Measurements from ENCODE around the gene OGFOD3. TPM values are rescaled to one million over a fixed set of nuclear protein-coding genes. Genes with fewer than 3 reads are reported as not detected.

OGFOD3 gene
- total RNA-seq, 1 donor from 2014 or later = 19.9 TPM

DNA sequence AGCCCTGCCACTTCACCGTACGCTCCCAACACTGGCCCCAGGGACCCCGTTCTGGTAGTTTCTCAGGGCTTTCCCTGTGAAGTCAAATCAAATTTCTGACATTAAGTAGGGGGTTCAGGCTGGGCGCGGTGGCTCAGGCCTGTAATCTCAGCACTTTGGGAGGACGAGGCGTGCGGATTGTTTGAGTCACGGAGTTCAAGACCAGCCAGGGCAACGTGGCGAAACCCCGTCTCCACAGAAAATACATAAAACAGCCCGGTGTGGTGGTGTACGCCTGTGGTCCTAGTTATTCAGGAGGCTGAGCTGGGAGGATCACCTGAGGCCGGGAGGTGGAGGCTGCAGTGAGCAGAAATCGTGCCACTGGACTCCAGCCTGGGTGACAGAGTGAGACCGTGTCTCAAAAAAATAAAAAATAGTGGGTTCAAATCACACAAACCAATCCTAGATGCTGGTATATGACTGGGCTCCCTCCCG lies 31.5 kb upstream of the OGFOD3 start:
- DNase-seq (ENCODE audit: low spot score) = no peak
- TF ChIP-seq, protein P1, sequence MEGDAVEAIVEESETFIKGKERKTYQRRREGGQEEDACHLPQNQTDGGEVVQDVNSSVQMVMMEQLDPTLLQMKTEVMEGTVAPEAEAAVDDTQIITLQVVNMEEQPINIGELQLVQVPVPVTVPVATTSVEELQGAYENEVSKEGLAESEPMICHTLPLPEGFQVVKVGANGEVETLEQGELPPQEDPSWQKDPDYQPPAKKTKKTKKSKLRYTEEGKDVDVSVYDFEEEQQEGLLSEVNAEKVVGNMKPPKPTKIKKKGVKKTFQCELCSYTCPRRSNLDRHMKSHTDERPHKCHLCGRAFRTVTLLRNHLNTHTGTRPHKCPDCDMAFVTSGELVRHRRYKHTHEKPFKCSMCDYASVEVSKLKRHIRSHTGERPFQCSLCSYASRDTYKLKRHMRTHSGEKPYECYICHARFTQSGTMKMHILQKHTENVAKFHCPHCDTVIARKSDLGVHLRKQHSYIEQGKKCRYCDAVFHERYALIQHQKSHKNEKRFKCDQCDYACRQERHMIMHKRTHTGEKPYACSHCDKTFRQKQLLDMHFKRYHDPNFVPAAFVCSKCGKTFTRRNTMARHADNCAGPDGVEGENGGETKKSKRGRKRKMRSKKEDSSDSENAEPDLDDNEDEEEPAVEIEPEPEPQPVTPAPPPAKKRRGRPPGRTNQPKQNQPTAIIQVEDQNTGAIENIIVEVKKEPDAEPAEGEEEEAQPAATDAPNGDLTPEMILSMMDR (IDR thresholded peaks at IDR 0.05) = no peak
- H3K4me3 Mint-ChIP-seq (ENCODE audit: unreplicated experiment) = peak overlapping the region; percentile 81
- no peaks in the 10 kb centered on the region for H3K27me3 Mint-ChIP-seq (ENCODE audit: low read depth)
- no peaks in the 10 kb centered on the region for H3K36me3 Mint-ChIP-seq (ENCODE audit: low read depth)
- no peaks in the 10 kb centered on the region for H3K9me3 Mint-ChIP-seq (ENCODE audit: low read depth)
- peaks cover 21% of the 10 kb centered on the region for H3K4me1 Mint-ChIP-seq (ENCODE audit: low read depth)
- H3K27ac Mint-ChIP-seq (ENCODE audit: unreplicated experiment) = peak overlapping the region; percentile 36

DNA sequence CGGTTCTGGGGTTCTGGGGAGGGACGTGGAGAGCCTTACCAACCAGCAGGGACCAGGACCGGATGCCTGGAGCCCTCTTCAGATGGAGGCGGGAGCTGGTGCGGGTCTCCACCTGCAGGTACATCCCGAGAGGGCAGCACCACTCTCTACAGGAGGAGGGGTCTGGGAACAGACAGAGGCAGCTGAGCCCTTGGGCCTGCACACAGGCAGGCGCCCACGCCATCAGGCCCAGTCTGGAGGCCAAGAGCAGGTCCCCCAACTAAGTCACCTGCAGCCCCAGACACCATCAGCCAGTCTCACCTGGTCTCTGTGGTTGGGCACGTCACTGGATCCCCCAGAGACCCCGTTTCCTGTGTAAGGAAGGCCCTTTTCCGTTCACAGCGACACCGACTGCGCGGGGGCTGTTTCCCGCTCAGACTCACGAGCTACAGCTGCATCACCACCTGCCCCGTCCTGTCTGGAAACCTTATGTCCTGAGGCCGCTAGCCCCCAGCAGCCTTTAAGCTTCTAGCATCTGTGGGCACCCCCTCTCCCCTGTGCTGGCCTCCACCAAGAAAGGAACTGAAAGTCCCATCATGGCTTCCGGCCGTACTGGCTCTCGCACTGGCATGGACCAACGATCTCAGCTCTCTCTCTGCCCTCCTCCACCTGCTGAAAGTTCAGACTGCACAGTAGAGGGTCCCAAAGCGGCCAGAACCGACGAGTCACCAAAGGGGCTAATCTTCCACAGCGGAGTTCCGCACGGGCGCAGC lies 30.9 kb upstream of the OGFOD3 start:
- Mint-ChIP-seq H3K4me3 (ENCODE audit: unreplicated experiment) (peak overlapping the region; percentile 81), H3K27me3 (ENCODE audit: low read depth) (no peaks in the 10 kb centered on the region), H3K36me3 (ENCODE audit: low read depth) (no peaks in the 10 kb centered on the region), H3K4me1 (ENCODE audit: low read depth) (peaks cover 21% of the 10 kb centered on the region), H3K9me3 (ENCODE audit: low read depth) (no peaks in the 10 kb centered on the region), H3K27ac (ENCODE audit: unreplicated experiment) (no peak overlapping the region)
- TF ChIP-seq, protein P1 (IDR thresholded peaks at IDR 0.05) = no peak
- DNase-seq (ENCODE audit: low spot score) = no peak

DNA sequence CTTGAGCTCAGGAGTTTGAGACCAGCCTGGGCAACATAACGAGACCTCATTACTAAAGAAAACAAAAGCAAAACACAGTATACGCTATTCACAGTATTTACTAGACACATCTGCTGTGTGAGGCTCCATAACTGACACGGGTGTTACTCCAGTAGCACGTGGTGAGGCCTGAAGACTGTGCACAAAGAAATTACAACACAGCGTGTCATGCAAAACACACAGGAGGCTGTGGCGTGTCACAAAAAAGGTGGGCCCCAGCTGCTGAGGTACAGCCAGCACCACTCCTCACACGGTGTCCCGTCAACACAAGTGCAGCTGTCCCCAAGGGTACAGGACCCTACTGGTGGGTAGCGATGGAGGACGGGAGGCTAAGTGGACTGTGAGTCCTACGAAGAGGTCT lies 29.5 kb upstream of the OGFOD3 start:
- TF ChIP-seq, protein P1 (IDR thresholded peaks at IDR 0.05) = no peak
- no peak for DNase-seq (ENCODE audit: low spot score)
- H3K4me1 Mint-ChIP-seq (ENCODE audit: low read depth) = peaks cover 21% of the 10 kb centered on the region
- no peaks in the 10 kb centered on the region for H3K27me3 Mint-ChIP-seq (ENCODE audit: low read depth)
- H3K27ac Mint-ChIP-seq (ENCODE audit: unreplicated experiment) = no peak overlapping the region
- H3K9me3 Mint-ChIP-seq (ENCODE audit: low read depth) = no peaks in the 10 kb centered on the region
- H3K36me3 Mint-ChIP-seq (ENCODE audit: low read depth) = no peaks in the 10 kb centered on the region
- H3K4me3 Mint-ChIP-seq (ENCODE audit: unreplicated experiment) = no peak overlapping the region

DNA sequence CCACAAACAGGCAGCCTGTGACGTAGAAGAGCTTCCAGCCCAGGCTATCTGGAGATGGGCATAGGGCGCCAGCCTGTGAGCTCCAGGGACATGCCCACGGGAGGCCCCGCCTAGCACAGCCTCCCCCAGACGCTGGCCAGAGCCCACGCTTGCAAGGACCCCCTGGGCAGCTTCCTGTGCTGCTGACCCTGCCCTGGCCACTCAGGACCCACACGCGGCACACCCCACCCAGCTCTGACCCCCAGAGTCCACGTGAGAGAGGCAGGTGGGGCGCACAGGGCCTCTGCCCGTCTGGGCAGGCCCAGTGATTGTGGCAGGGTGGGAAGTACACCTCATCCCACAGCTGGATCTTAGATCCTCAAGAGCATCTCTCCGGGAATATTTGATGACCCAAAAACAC lies 28.3 kb upstream of the OGFOD3 start:
- Mint-ChIP-seq H3K27me3 (ENCODE audit: low read depth) (no peaks in the 10 kb centered on the region), H3K27ac (ENCODE audit: unreplicated experiment) (no peak overlapping the region)
- TF ChIP-seq, protein P1 (IDR thresholded peaks at IDR 0.05) = no peak

DNA sequence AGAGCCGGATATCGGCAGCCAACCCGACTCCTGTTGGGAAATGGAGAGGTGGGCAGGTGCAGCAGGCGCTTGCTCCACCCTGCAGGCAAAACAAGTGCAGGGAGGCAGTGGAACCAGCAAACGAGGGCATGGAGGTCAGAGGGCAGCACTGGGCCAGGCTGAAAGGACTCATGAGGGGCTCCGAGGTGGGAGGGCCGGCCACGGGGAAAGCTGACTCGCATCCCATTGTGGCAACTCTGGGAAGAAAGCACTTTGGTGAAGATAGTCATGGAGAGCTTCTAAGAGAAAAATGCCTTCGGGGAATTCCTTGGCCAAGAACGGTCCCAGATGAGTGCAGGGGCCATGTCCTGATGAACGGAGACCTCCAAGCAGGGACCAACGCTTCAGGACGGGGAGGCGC lies 27.7 kb upstream of the OGFOD3 start:
- H3K9me3 Mint-ChIP-seq (ENCODE audit: low read depth) = no peaks in the 10 kb centered on the region
- TF ChIP-seq, protein P1 (IDR thresholded peaks at IDR 0.05) = no peak
- no peaks in the 10 kb centered on the region for H3K27me3 Mint-ChIP-seq (ENCODE audit: low read depth)
- H3K36me3 Mint-ChIP-seq (ENCODE audit: low read depth) = no peaks in the 10 kb centered on the region
- no peak overlapping the region for H3K4me3 Mint-ChIP-seq (ENCODE audit: unreplicated experiment)
- H3K27ac Mint-ChIP-seq (ENCODE audit: unreplicated experiment) = no peak overlapping the region
- H3K4me1 Mint-ChIP-seq (ENCODE audit: low read depth) = peaks cover 16% of the 10 kb centered on the region
- no peak for DNase-seq (ENCODE audit: low spot score)

More for the DNA sequence above, 28.3 kb upstream of the OGFOD3 start:
- Mint-ChIP-seq H3K36me3 (ENCODE audit: low read depth) (no peaks in the 10 kb centered on the region), H3K9me3 (ENCODE audit: low read depth) (no peaks in the 10 kb centered on the region), H3K4me3 (ENCODE audit: unreplicated experiment) (no peak overlapping the region), H3K4me1 (ENCODE audit: low read depth) (peaks cover 21% of the 10 kb centered on the region)
- no peak for DNase-seq (ENCODE audit: low spot score)
